Suprapubic skin (tissue), 4 donors: ENCODE measurements around the gene NUP43. TPM values are rescaled to one million over a fixed set of nuclear protein-coding genes. Genes with fewer than 3 reads are reported as not detected.

Experiments used
- DNase-seq, 2 donors: peaks; one replicate each; pipeline ENCODE4 v3.0.0-alpha.2; 2019; ENCODE audit warnings: low spot score in 2 of 2
- H3K27ac ChIP-seq: fragments of 200-600 bp; sonication (generic); one replicate; pipeline ENCODE4 v1.5.1; 2019
- H3K27me3 ChIP-seq: fragments of 200-600 bp; sonication (generic); one replicate; pipeline ENCODE4 v1.5.1; 2019
- H3K36me3 ChIP-seq: fragments of 200-600 bp; sonication (generic); one replicate; pipeline ENCODE4 v1.5.1; 2019
- H3K4me1 ChIP-seq: fragments of 200-600 bp; sonication (generic); one replicate; pipeline ENCODE4 v1.5.1; 2019
- H3K4me3 ChIP-seq: fragments of 200-600 bp; sonication (generic); one replicate; pipeline ENCODE4 v1.5.1; 2019; ENCODE audit warnings: mild to moderate bottlenecking
- H3K9me3 ChIP-seq: fragments of 200-600 bp; sonication (generic); one replicate; pipeline ENCODE4 v1.5.1; 2019
- CTCF ChIP-seq, 2 donors: fragments of 200-600 bp in 1 of 2; fragments of 450-650 bp in 1 of 2; sonication (generic) in 1 of 2; IDR thresholded peaks; one replicate each; pipeline ENCODE4 v1.5.1; 2016 to 2019; ENCODE audit warnings: antibody characterized with exemption in 2 of 2, mild to moderate bottlenecking in 1 of 2, moderate library complexity in 1 of 2
- EP300 ChIP-seq: sonication (generic); formaldehyde crosslinking; IDR thresholded peaks from one replicate; pipeline ENCODE4 v1.6.1; 2017; ENCODE audit warnings: antibody characterized with exemption
- POLR2A ChIP-seq, 2 donors: fragments of 450-650 bp; IDR thresholded peaks; one replicate each; pipeline ENCODE4 v1.6.1; 2017; ENCODE audit warnings: antibody characterized with exemption in 2 of 2, mild to moderate bottlenecking in 2 of 2, moderate library complexity in 2 of 2
- POLR2AphosphoS5 ChIP-seq, 3 donors: sonication (generic); formaldehyde crosslinking; IDR thresholded peaks; one replicate each; pipeline ENCODE4 v1.6.1; 2017; ENCODE audit warnings: antibody characterized with exemption in 3 of 3
- WGBS: methylation state at CpG from one replicate; pipeline ENCODE4 v1.1.5; 2018; 5-methylcytosine and 5-hydroxymethylcytosine counted together
- total RNA-seq, 4 donors: library from RNA; depleted of rRNA; stranded (reverse); fragments of >200 nt; gene quantifications; one replicate each; pipeline ENCODE4 v1.1.0, GENCODE V29; 2016

NUP43 gene
- total RNA-seq, 4 donors from 2014 or later = 21.0 to 31.3 (median 22.3) TPM

GRCh38 chr6:149701714-149702113, 44.6 kb downstream of the NUP43 start:
- Histone ChIP-seq H3K4me1 (peaks cover 15% of the 10 kb centered on the region), H3K9me3 (no peaks in the 10 kb centered on the region), H3K27me3 (no peaks in the 10 kb centered on the region), H3K4me3 (no peak overlapping the region), H3K36me3 (peaks cover 18% of the 10 kb centered on the region), H3K27ac (no peak overlapping the region)
- no peak for TF ChIP-seq POLR2A (IDR thresholded peaks at IDR 0.05)
- TF ChIP-seq CTCF (IDR thresholded peaks at IDR 0.05) = no peak
- TF ChIP-seq EP300 = no peak
- no peak for TF ChIP-seq POLR2AphosphoS5 (IDR thresholded peaks at IDR 0.05)
- WGBS = 73% methylated on average over 7 of the region's 7 CpGs
- no peak for DNase-seq

GRCh38 chr6:149699150-149699549, 47.2 kb downstream of the NUP43 start:
- 93% methylated on average over 2 of the region's 2 CpGs for WGBS
- no peak overlapping the region for H3K27ac ChIP-seq
- no peaks in the 10 kb centered on the region for H3K27me3 ChIP-seq
- H3K4me1 ChIP-seq = peaks cover 15% of the 10 kb centered on the region
- H3K9me3 ChIP-seq = no peaks in the 10 kb centered on the region
- TF ChIP-seq POLR2A (IDR thresholded peaks at IDR 0.05) (no peak), CTCF (IDR thresholded peaks at IDR 0.05) (no peak)
- no peak overlapping the region for H3K4me3 ChIP-seq
- H3K36me3 ChIP-seq = peaks cover 28% of the 10 kb centered on the region
- no peak for DNase-seq

- peaks cover 15% of the 10 kb centered on the region for H3K4me1 ChIP-seq
- no peak for TF ChIP-seq EP300
- TF ChIP-seq POLR2A (IDR thresholded peaks at IDR 0.05) = no peak
- no peak for TF ChIP-seq CTCF (IDR thresholded peaks at IDR 0.05)
- no peak for TF ChIP-seq POLR2AphosphoS5 (IDR thresholded peaks at IDR 0.05)
- H3K27ac ChIP-seq = no peak overlapping the region
- H3K36me3 ChIP-seq = peaks cover 38% of the 10 kb centered on the region
- 100% methylated on average over 2 of the region's 2 CpGs for WGBS
- DNase-seq = no peak
- H3K4me3 ChIP-seq = no peak overlapping the region
- no peaks in the 10 kb centered on the region for H3K27me3 ChIP-seq
- H3K9me3 ChIP-seq = no peaks in the 10 kb centered on the region
Measured at GRCh38 chr6:149698175-149698574, 48.2 kb downstream of the NUP43 start.

- no peak overlapping the region for H3K4me3 ChIP-seq
- 24% methylated on average over 1 of the region's 1 CpG for WGBS
- peaks cover 43% of the 10 kb centered on the region for H3K36me3 ChIP-seq
Measured at GRCh38 chr6:149696901-149697300, 49.4 kb downstream of the NUP43 start.

GRCh38 chr6:149694921-149695320, 51.4 kb downstream of the NUP43 start:
- no peak for DNase-seq
- no peaks in the 10 kb centered on the region for H3K27me3 ChIP-seq
- H3K9me3 ChIP-seq = no peaks in the 10 kb centered on the region
- H3K36me3 ChIP-seq = peaks cover 47% of the 10 kb centered on the region
- no peak overlapping the region for H3K4me3 ChIP-seq
- no peak overlapping the region for H3K27ac ChIP-seq
- 64% methylated on average over 2 of the region's 2 CpGs for WGBS
- TF ChIP-seq EP300 (no peak), CTCF (IDR thresholded peaks at IDR 0.05) (no peak), POLR2A (IDR thresholded peaks at IDR 0.05) (no peak), POLR2AphosphoS5 (IDR thresholded peaks at IDR 0.05) (no peak)
- H3K4me1 ChIP-seq = peaks cover 6% of the 10 kb centered on the region

More at GRCh38 chr6:149696901-149697300, 49.4 kb downstream of the NUP43 start:
- DNase-seq = no peak
- Histone ChIP-seq H3K27ac (no peak overlapping the region), H3K27me3 (no peaks in the 10 kb centered on the region), H3K9me3 (no peaks in the 10 kb centered on the region), H3K4me1 (peaks cover 13% of the 10 kb centered on the region)
- no peak for TF ChIP-seq EP300
- TF ChIP-seq POLR2A (IDR thresholded peaks at IDR 0.05) = no peak
- no peak for TF ChIP-seq CTCF (IDR thresholded peaks at IDR 0.05)
- no peak for TF ChIP-seq POLR2AphosphoS5 (IDR thresholded peaks at IDR 0.05)
